Common myeloid progenitor, CD34-positive (primary cell): ENCODE results near the gene ESR2.

Experiments
- CTCF ChIA-PET: fragments of 350-600 bp; sonication (Branson Sonifier 250); formaldehyde crosslinking; loops from one replicate; lab custom pipeline; 2021; ENCODE audit warnings: antibody characterized with exemption; lab: Charles Lee
- POLR2A ChIA-PET: fragments of 350-600 bp; sonication (Branson Sonifier 250); formaldehyde crosslinking; loops from one replicate; lab custom pipeline; 2021; ENCODE audit warnings: antibody characterized with exemption; lab: Charles Lee
- DNase-seq, 3 donors: peaks; one replicate each; pipeline versions ENCODE4 v3.0.0 to v3.0.0-alpha.2; 2013
- H3K27ac ChIP-seq, 2 experiments: 1 replicate in 1 of 2; 2 replicates in 1 of 2; pipeline ENCODE4 v1.7.0; 2013; ENCODE audit warnings: inconsistent platforms in 2 of 2, low read length in 2 of 2, mild to moderate bottlenecking in 2 of 2, low read depth in 1 of 2, moderate library complexity in 1 of 2; ENCODE audit not compliant: severe bottlenecking in 2 of 2, insufficient read depth in 1 of 2, poor library complexity in 1 of 2
- H3K27me3 ChIP-seq, 5 experiments: replicated peaks in 2 of 5; 1 replicate in 3 of 5; 2 replicates in 2 of 5; pipeline versions ENCODE4 v1.6.1 to v1.7.0; 2013; ENCODE audit warnings: low read length in 4 of 5, mild to moderate bottlenecking in 2 of 5, moderate library complexity in 2 of 5, inconsistent platforms in 1 of 5; ENCODE audit not compliant: insufficient read depth in 5 of 5, control insufficient read depth in 4 of 5
- H3K36me3 ChIP-seq, 4 experiments: 1 replicate in 2 of 4; 2 replicates in 2 of 4; pipeline versions ENCODE4 v1.6.1 to v1.7.0; 2013; ENCODE audit warnings: low read length in 3 of 4, control low read depth in 1 of 4, mild to moderate bottlenecking in 1 of 4; ENCODE audit not compliant: control insufficient read depth in 4 of 4, insufficient read depth in 4 of 4
- H3K4me1 ChIP-seq, 4 experiments: 1 replicate in 3 of 4; 2 replicates in 1 of 4; pipeline versions ENCODE4 v1.6.1 to v1.7.1; 2013; ENCODE audit warnings: low read length in 3 of 4, mild to moderate bottlenecking in 3 of 4, control low read depth in 1 of 4, inconsistent platforms in 1 of 4, moderate library complexity in 1 of 4; ENCODE audit not compliant: control insufficient read depth in 4 of 4, insufficient read depth in 4 of 4; ENCODE audit errors: control extremely low read depth in 1 of 4
- H3K4me3 ChIP-seq, 7 experiments: 1 replicate in 4 of 7; 2 replicates in 3 of 7; pipeline versions ENCODE4 v1.5.1 to v1.7.0; 2013; ENCODE audit warnings: mild to moderate bottlenecking in 7 of 7, low read length in 6 of 7, moderate library complexity in 6 of 7, inconsistent platforms in 2 of 7, low read depth in 2 of 7, control low read depth in 1 of 7; ENCODE audit not compliant: insufficient read depth in 4 of 7, control insufficient read depth in 1 of 7; ENCODE audit errors: extremely low read depth in 1 of 7
- H3K9me3 ChIP-seq, 5 experiments: 1 replicate in 4 of 5; 2 replicates in 1 of 5; pipeline versions ENCODE4 v1.6.1 to v1.7.1; 2013; ENCODE audit warnings: low read length in 4 of 5, mild to moderate bottlenecking in 2 of 5, inconsistent platforms in 1 of 5, low read depth in 1 of 5, moderate library complexity in 1 of 5; ENCODE audit not compliant: control insufficient read depth in 4 of 5, insufficient read depth in 2 of 5; ENCODE audit errors: control extremely low read depth in 1 of 5
- WGBS: methylation state at CpG from one replicate; pipeline ENCODE4 v1.1.5; 2013; ENCODE audit not compliant: insufficient coverage; 5-methylcytosine and 5-hydroxymethylcytosine counted together

Gene ESR2

DNA sequence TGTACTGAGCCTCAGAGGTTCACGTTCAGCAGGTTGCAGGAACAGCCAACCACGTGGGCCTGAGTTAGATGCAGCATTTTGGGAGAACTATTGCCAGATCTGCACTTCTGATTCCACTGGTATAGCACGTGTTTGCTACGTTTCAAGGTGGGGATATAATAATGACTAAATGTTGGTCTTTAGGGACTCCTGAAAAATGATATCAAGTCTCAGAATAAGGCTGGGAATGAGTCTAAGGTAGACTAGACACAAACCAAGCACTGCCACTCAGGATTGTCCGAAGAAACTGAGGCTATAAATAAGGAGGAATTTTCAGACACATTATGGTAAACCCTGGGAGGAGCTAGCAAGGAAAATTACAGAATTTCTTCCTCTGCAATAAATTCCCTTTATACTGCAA, 98.1 kb downstream of the ESR2 start:
- 95% methylated on average over 5 of the region's 5 CpGs for WGBS
- H3K4me1 ChIP-seq = peaks cover 0 to 9% (median 4%) of the 10 kb centered on the region in 4 experiments
- no peak overlapping the region for H3K4me3 ChIP-seq
- POLR2A ChIA-PET = no interaction called here
- H3K9me3 ChIP-seq = no peaks in the 10 kb centered on the region
- H3K36me3 ChIP-seq = no peaks in the 10 kb centered on the region
- H3K27ac ChIP-seq = no peak overlapping the region
- DNase-seq = no peak
- no peaks in the 10 kb centered on the region for H3K27me3 ChIP-seq
- CTCF ChIA-PET = interaction anchor here (1.1 kb wide), 1 partner anchor 29 kb away, joined by 3 read pairs; no protein-coding TSS in a partner anchor

DNA sequence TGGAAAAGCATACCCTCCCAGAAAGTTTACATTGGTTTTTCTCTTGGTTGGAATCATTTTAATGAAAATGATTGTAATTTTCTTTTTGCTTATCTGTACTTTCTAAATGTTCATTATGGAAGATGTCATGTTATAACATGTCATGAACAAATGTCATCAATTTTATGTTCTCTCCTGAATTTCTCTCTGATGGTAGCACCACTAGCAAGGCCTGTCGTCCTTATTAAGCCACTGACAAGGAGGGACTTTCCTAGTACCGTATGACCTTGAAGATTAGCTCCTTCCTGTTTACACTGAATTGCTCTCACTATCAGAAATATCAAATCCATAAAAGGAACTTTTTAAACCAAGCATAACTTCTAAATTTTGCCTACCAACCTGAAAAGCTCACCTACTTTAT, 99.0 kb downstream of the ESR2 start:
- peaks cover 0 to 9% (median 4%) of the 10 kb centered on the region in 4 experiments for H3K4me1 ChIP-seq
- peak in 1 of 3 donors; percentile 27 for DNase-seq
- ChIA-PET POLR2A (no interaction called here), CTCF (interaction anchor here (1.1 to 1.7 kb wide), 2 partner anchors 15 to 29 kb away, joined by 3 read pairs; no protein-coding TSS in a partner anchor)
- no peaks in the 10 kb centered on the region for H3K36me3 ChIP-seq
- 21% methylated on average over 2 of the region's 2 CpGs for WGBS
- no peaks in the 10 kb centered on the region for H3K9me3 ChIP-seq
- H3K27ac ChIP-seq = no peak overlapping the region
- H3K4me3 ChIP-seq = no peak overlapping the region
- H3K27me3 ChIP-seq = no peaks in the 10 kb centered on the region

DNA sequence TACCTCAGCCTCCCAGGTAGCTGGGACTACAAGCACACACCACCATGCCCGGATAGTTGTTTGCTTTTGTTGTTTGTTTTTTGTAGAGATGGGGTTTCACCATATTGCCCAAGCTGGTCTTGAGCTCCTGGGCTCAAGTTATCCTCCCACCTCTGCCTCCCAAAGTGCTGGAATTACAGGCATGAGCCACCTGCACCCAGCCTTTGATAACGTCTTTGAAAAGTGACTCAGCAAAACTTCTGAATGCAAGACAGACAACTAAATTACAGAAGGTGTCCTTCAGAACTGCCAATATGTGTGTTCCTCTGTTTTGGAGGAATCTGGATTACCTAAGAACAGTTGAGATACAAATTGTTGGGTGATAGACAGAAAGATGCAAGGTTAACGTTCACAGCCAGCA, 99.8 kb downstream of the ESR2 start:
- WGBS = 79% methylated on average over 2 of the region's 3 CpGs
- Histone ChIP-seq H3K36me3 (no peaks in the 10 kb centered on the region), H3K4me1 (peaks cover 0 to 9% (median 4%) of the 10 kb centered on the region in 4 experiments), H3K27ac (no peak overlapping the region), H3K27me3 (no peaks in the 10 kb centered on the region), H3K4me3 (no peak overlapping the region), H3K9me3 (no peaks in the 10 kb centered on the region)
- POLR2A ChIA-PET = no interaction called here
- CTCF ChIA-PET = interaction anchor here (1.7 kb wide), 1 partner anchor 15 kb away, joined by 3 read pairs; no protein-coding TSS in a partner anchor
- no peak for DNase-seq

DNA sequence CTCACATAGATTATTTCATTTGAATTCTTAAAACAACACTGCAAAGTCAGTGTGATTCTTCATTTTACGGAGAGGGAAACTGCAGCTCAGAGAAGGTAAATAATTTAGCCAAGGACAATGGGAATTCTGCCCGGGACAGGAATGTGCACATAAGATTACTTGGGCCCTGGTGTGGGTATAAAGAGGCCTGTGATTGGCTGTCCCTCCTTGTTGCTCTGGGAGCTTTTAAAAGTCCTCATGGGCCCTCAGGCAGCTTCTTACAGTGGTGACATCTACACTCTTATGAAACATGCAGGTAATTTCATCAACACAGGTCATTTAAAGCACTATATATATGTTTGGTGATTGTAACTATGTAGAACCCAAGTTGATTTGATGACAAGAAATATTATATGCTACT, 100.3 kb downstream of the ESR2 start:
- Histone ChIP-seq H3K36me3 (no peaks in the 10 kb centered on the region), H3K4me3 (no peak overlapping the region)
- POLR2A ChIA-PET = no interaction called here

DNA sequence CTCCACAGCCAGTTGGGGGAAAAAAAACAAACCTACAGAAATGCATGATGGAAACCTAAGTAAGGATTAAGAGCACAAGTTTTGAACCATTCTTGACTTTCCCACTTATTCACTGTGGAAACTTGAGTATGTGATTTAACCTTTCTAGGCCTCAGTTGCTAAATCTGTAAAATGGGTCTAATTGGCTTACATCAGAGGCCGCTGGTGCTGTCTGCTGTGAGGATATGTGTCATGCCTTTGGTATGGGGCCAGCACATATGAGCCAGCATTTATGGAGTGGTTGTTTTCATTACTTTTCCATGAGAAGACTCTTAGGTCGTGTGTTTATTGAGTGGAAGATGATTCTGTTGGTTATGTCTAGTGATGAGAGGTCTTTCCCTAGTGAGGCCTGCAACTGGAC, 102.4 kb downstream of the ESR2 start:
- ChIA-PET CTCF (interaction anchor here (0.9 kb wide), 1 partner anchor 25 kb away, joined by 3 read pairs; no protein-coding TSS in a partner anchor), POLR2A (no interaction called here)
- Histone ChIP-seq H3K36me3 (no peaks in the 10 kb centered on the region), H3K4me1 (peaks cover 0 to 4% (median 2%) of the 10 kb centered on the region in 4 experiments), H3K27ac (no peak overlapping the region), H3K9me3 (no peaks in the 10 kb centered on the region), H3K27me3 (no peaks in the 10 kb centered on the region), H3K4me3 (no peak overlapping the region)
- 38% methylated on average over 1 of the region's 2 CpGs for WGBS
- DNase-seq = peak in 2 of 3 donors; percentile 46 to 47

More for the DNA sequence above, 100.3 kb downstream of the ESR2 start:
- Histone ChIP-seq H3K4me1 (peaks cover 0 to 9% (median 4%) of the 10 kb centered on the region in 4 experiments), H3K27me3 (no peaks in the 10 kb centered on the region), H3K27ac (no peak overlapping the region), H3K9me3 (no peaks in the 10 kb centered on the region)
- WGBS = 100% methylated on average over 1 of the region's 2 CpGs
- DNase-seq = no peak
- CTCF ChIA-PET = interaction anchor here (1.7 kb wide), 1 partner anchor 16 kb away, joined by 3 read pairs; no protein-coding TSS in a partner anchor

DNA sequence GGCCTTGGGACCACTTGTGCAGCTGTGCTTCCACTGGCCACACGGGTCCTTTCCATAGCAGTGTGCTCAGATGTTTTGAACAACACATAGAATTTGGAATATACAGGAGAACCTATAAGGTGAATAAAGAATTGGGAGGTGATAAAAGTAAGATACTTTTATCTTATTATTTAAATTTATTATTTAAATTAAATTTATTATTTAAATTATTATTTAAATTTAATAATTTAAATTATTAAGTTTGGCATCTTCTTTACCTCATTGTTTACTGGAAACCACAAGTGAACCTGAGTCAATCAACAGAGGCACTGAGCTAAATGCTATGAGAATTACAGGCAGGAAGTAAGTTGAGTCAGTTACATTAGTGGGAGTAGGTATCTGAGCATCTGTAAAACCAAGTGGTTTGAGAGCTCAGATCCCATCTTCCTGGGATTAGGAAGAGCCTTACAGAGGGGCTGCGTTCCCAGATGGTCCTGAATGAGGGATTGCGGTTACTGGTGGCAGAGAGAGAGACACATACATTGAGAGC, 103.1 kb downstream of the ESR2 start:
- Histone ChIP-seq H3K27ac (no peak overlapping the region), H3K9me3 (no peaks in the 10 kb centered on the region), H3K4me3 (no peak overlapping the region), H3K36me3 (no peaks in the 10 kb centered on the region), H3K27me3 (no peaks in the 10 kb centered on the region), H3K4me1 (peaks cover 0 to 3% (median 0%) of the 10 kb centered on the region in 4 experiments)
- DNase-seq = no peak
- WGBS = 100% methylated on average over 2 of the region's 3 CpGs
- ChIA-PET CTCF (interaction anchor here (0.9 to 1.2 kb wide), 2 partner anchors 13 to 24 kb away, joined by 3 to 4 read pairs; no protein-coding TSS in a partner anchor), POLR2A (no interaction called here)

DNA sequence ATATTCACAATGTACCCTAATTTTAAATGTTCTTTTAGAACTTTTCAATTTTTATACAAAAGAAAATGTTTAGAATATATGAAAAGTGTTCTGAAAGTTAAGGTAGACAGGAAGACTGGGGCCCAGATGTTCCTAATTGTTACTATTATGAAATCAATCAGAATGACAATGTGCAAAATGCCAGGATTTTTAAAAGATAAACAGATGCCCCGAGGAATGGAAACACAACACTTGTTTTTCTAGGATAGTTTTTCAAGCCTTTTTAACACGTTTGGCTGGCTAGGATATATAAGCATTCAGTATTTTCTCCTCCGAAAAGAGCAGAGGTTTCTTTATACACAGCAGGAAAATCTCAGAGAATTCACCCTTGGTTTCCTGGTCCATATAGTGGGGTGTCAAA, 106.8 kb downstream of the ESR2 start:
- Histone ChIP-seq H3K27me3 (no peaks in the 10 kb centered on the region), H3K27ac (no peak overlapping the region), H3K36me3 (no peaks in the 10 kb centered on the region), H3K4me3 (no peak overlapping the region), H3K4me1 (no peaks in the 10 kb centered on the region), H3K9me3 (peaks cover 0 to 2% (median 0%) of the 10 kb centered on the region in 5 experiments)
- no peak for DNase-seq
- CTCF ChIA-PET = no interaction called here
- POLR2A ChIA-PET = no interaction called here
- 79% methylated on average over 3 of the region's 3 CpGs for WGBS
